CD4-positive, alpha-beta T cell treated with Interferon gamma for 1 hour (primary cell): ENCODE data around the gene DOLPP1.
"Not testable (repeated sequence)": the region's sequence is repeated elsewhere in the genome, so short reads cannot be mapped to it uniquely, and the experiment has no call there.

Source experiments
- DNase-seq: peaks from one replicate; pipeline ENCODE4 v3.0.0-alpha.2; 2020

DOLPP1 gene

GRCh38 chr9:129113645-129114304 is 32.9 kb downstream of the DOLPP1 start:
- DNase-seq, result no peak

- no peak for DNase-seq
Observed at GRCh38 chr9:129118799-129119198, 37.9 kb downstream of the DOLPP1 start.

GRCh38 chr9:129121483-129121882 is 40.6 kb downstream of the DOLPP1 start:
- DNase-seq, result no peak

- no peak for DNase-seq
Observed at GRCh38 chr9:129122133-129122532, 41.2 kb downstream of the DOLPP1 start.

DNA sequence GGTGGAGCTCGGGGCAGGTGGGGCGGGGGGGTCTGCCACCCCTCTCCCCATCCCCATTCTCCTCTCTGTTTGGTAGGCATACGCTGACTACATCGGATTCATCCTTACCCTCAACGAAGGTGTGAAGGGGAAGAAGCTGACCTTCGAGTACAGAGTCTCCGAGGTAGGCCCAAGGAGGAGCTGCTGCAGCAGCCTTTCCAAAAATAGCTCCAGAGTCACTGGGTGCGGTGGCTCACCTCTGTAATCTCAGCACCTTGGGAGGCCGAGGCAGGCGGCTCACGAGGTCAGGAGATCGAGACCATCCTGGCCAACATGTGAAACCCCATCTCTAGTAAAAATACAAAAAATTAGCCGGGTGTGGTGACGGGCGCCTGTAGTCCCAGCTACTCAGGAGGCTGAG is 42.1 kb downstream of the DOLPP1 start:
- DNase-seq, result not testable (repeated sequence)

GRCh38 chr9:129124506-129125069 is 43.7 kb downstream of the DOLPP1 start:
- DNase-seq, result no peak

DNA sequence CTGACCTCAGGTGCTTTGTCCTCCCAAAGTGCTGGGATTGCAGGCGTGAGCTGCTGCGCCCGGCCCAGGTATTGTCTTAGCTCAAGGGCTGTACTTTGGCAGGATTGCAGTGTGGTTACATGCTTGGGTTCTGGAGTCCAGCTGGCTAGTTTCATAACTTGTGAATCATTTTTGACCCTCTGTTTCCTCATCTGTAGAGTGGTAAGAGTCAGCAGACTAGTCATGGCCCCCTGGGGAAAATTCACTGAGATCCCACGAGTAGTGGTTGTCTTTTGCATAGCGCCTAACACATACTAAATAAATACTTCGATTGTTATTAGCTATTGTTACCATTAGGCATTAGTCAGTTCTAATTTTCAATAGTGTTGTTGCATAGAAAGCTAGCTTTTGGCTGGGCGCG is 44.6 kb downstream of the DOLPP1 start:
- DNase-seq, result no peak

DNA sequence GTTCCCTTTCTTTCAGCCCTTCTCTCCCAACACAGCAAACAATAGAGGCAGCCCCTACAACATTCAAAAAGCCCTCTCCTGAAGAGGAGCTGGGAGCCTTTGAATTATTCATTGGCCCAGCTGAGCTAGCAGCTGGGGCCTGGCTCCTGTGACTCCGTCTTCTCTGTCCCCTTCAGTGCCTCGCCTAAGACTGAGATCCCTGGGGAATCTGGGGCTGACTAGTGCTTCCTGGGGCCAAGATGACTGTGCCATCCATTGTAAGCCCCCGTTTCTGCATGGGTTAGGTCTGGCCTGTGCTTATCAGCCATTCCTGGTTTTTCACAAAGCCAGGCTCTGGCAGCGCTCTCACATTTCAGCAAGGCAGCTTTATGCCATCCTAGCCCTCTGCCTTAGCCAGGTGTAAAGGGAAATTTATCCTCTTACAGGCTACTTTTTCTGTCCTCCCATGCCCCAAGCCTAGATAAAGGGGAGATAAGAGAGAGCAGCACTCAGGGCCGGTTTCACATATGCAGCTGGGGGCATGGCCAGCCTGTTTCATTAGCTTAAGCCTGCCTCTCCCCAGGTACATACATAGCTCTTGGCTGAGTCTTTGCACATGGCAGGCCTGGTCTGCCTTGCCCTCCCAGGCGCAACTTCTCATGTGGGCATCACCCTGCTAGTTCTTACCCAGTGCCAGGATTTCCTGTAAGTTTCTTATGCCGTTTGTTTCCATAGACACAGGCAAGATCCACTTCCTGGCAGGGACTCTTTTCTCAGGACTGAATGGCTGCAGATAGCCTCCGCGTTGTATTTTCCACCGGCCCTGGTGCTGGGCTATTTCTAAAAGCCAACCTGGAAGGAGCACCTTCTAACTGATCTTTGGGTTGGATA is 46.1 kb downstream of the DOLPP1 start:
- no peak for DNase-seq

GRCh38 chr9:129128689-129129088 is 47.8 kb downstream of the DOLPP1 start:
- DNase-seq, result no peak

- not testable (repeated sequence) for DNase-seq
Observed at GRCh38 chr9:129130271-129130670, 49.4 kb downstream of the DOLPP1 start.

DNA sequence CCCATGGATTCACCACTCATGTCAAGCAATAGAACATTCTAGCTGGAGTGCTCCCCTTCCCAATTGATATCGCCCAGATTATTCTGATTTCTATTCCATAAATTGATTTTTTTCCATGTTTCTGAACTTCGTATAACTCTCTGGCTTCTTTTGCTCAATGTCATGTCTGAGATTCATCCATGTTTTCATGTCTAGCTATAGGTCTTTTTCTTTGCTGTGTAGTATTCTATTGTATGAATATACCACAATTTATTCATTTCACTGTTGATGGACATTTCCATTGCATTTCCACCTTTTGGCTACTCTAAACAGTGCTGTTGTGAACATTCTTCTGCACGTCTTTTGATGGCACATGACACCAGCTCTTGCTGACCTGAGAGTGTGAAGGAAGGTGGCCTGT is 49.9 kb downstream of the DOLPP1 start:
- no peak for DNase-seq

DNA sequence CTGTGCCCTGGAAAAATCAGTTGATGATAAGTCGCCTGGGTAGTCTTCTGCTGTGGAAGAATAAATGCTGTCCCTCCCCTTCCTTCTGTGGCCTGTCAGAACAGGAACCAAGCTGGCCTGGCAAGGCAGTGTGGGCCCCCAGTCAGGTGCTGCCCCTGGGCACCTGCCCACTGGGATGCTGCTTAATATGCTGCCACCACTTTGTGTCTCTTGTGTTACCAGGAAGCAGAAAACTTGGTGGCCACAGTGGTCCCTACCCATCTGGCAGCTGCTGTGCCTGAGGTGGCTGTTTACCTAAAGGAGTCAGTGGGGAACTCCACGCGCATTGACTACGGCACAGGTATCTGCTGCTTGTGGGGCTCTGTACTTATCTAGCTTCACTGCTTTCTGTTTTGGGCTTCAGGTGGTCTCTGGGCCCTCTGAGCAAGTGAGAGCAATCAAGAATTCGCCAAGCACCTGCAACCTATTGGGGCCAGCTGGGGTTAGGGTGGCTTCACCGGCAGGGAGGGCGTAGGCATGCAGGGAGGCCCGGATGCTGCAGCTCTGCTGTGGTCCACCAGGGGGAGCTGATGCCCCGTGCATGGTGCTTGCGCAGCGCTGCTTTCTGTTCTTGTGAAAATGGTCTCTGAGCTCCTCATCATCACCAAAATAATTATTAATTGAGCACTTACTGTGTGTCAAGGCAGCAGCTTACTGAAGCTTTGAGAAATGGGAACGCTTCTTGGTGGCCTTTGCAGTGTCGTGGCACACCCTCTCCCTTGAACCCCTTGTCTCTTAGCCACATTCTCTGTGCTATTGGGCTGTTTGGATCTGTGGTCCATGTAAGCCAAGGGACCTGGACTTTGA is 50.6 kb downstream of the DOLPP1 start:
- DNase-seq, result peak; percentile 81

DNA sequence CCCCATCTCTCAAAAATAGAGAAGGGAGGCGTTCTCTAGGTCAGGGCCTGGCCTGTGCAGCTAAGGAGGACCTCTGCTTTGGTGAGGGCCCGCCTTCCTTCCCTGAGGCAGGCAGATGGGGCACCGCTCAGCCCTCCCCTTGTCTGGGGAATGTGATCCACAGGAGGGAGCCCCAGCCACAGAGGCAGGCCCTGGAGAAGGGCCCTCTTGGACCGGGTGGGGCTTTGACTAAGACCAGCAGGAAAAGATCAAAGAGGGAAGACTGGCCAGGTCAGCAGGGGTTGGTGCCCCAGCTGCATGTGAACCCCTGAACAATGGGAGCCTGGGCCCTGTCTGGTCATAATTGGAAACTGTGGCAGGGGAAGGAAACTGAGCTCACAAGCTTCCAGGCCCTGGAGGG is 52.2 kb downstream of the DOLPP1 start:
- no peak for DNase-seq

- no peak for DNase-seq
Observed at GRCh38 chr9:129135476-129135875, 54.6 kb downstream of the DOLPP1 start.

DNA sequence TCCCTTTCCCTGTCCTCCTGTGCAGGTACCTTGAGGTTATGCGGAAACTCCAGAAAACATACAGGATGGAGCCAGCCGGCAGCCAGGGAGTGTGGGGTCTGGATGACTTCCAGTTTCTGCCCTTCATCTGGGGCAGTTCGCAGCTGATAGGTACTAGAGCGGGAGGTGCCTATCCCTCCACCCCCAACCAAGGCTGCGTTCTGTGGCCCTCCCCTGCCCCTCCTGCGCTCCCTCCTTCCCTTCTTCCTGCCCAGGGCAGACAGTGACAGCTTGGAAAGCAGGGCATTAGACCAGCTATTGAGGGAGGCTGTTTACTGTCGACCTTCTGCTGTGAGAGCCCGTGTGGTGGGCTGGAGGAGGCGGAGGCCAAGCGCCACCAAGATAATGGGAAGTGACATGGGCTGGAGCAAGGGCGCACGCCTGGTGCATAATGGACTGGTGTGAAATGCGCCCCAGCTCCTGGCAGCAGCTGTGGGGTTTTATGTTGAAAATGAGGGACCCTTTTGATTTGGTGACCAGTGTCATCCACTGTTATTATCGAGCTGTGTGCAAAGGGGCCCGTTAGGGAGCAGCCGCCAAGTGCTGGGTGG is 55.6 kb downstream of the DOLPP1 start:
- no peak for DNase-seq

- no peak for DNase-seq
Observed at GRCh38 chr9:129137292-129138143, 56.6 kb downstream of the DOLPP1 start.

DNA sequence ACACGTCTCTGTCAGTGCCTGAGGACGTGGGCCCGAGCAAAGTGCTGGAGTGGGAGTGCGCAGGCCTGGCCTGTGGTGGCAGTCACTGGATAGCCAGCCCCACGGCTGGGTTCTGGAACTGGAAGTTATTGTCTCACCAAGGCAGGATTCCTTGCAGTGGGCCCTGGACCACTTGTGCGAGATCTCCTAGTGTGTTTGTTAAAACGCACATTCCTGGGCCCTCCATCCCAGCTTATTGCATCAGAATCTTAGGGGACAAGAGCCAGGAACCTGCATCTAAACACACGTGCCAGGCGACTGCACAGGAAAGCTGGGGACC is 57.2 kb downstream of the DOLPP1 start:
- DNase-seq, result no peak

- DNase-seq, result no peak
Observed at GRCh38 chr9:129138476-129139232, 57.7 kb downstream of the DOLPP1 start.

DNA sequence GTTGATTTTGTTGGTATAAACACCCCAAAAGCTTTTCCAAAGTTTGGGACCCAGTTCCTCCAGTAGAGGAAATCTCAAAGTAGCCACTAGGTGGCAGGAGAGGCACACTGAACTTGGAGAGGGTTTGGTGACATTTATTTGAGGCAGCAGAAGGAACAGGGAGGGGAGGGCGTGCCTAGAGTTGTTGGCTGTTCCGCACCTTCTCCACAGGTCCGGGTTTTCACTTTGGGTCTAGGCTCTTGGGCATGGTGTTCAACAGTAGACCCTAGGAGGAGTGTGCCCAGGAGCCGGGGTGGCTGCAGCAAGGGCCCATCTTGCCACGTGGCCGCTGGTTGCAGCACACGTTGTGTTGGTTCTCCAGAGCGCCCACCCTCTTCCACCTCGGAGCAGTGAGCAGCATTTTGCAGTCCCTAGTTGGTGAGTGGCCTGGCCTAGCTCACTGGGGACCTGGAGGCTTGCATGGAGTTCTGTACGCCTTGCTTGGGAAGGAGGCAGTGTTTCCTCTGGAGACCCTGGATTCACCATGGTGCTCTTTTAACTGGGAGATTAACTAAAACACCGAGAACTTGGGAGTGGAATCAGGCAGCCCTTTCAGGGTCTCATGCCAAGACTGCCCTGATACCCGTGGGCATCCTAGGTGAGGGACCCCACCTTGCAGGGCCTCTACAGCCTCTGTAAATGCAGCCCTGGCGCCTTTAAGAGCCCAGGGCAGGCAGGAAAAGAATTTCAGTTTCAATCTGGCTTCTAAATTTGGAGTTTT is 58.5 kb downstream of the DOLPP1 start:
- peak; percentile 72 for DNase-seq

DNA sequence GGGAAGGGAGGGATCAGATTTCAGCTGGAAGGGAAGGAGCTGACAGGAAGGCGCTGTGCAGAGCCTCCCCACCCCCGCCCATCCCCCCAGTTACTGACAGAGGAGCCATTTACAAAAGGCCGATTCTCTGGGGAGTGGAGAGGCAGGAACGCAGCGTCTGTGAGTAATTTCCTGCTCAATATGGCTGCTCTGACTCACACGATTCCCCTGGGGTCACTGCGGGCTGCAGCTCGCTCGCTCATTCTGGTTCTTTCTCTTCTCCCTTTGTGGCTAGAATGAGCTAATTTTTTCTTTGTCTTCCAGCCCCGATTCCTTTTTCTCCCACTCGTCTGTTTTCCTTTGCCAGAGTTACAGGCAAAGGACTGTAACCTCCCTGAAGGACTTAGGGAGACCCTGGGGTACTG is 59.1 kb downstream of the DOLPP1 start:
- DNase-seq, result peak; percentile 89
